HepG2 (cell line): ENCODE results near the gene FZD7. TPM values are rescaled to one million over a fixed set of nuclear protein-coding genes. Genes with fewer than 3 reads are reported as not detected.

Source experiments
- CENPBD1 ChIP-seq: sonication (generic); formaldehyde crosslinking; IDR thresholded peaks from 2 replicates; pipeline ENCODE4 v1.8.0; 2022; ENCODE audit warnings: missing genetic modification reagents, low read depth, mild to moderate bottlenecking, borderline replicate concordance
- CENPT ChIP-seq: sonication (generic); formaldehyde crosslinking; IDR thresholded peaks from 2 replicates; pipeline ENCODE4 v1.8.0; 2022; ENCODE audit warnings: low read depth, mild to moderate bottlenecking, moderate library complexity, missing genetic modification reagents
- FLYWCH1 ChIP-seq: sonication (generic); formaldehyde crosslinking; IDR thresholded peaks from 2 replicates; pipeline ENCODE4 v1.8.1; 2023; ENCODE audit warnings: mild to moderate bottlenecking, missing genetic modification reagents
- HIC2 ChIP-seq: sonication (generic); formaldehyde crosslinking; IDR thresholded peaks from 2 replicates; pipeline ENCODE4 v1.9.0; 2022; ENCODE audit warnings: low read depth, missing genetic modification reagents
- KAT8 ChIP-seq: IDR thresholded peaks from 2 replicates; pipeline ENCODE4 v1.6.1; 2016; ENCODE audit warnings: missing genetic modification reagents, missing compliant biosample characterization
- KDM4B ChIP-seq: sonication (generic); formaldehyde crosslinking; IDR thresholded peaks from 2 replicates; pipeline ENCODE4 v1.4.0; 2020; ENCODE audit warnings: missing genetic modification reagents
- KMT2B ChIP-seq: IDR thresholded peaks from 2 replicates; pipeline ENCODE4 v1.6.1; 2016; ENCODE audit warnings: missing genetic modification reagents, missing compliant biosample characterization
- NFYB ChIP-seq: sonication (generic); formaldehyde crosslinking; IDR thresholded peaks from 2 replicates; pipeline ENCODE4 v1.4.0; 2020; ENCODE audit warnings: missing genetic modification reagents
- POLR2AphosphoS5 ChIP-seq: IDR thresholded peaks from 2 replicates; pipeline ENCODE4 v1.6.1; 2012; ENCODE audit warnings: low read depth, low read length
- SAP130 ChIP-seq: IDR thresholded peaks from 2 replicates; pipeline ENCODE4 v1.6.1; 2016; ENCODE audit warnings: low read depth
- SP4 ChIP-seq: sonication (generic); formaldehyde crosslinking; IDR thresholded peaks from 2 replicates; pipeline ENCODE4 v1.8.1; 2023; ENCODE audit warnings: mild to moderate bottlenecking, missing genetic modification reagents
- SRSF4 ChIP-seq: fragments of 200-400 bp; formaldehyde crosslinking; IDR thresholded peaks from one replicate; pipeline ENCODE4 v1.6.1; 2018; ENCODE audit warnings: mild to moderate bottlenecking, low read depth, low read length, moderate library complexity; ENCODE audit not compliant: poor library complexity, severe bottlenecking
- TERF1 ChIP-seq: sonication (generic); formaldehyde crosslinking; IDR thresholded peaks from 2 replicates; pipeline ENCODE4 v1.8.0; 2022; ENCODE audit warnings: mild to moderate bottlenecking, missing genetic modification reagents, moderate library complexity
- TFDP1 ChIP-seq: IDR thresholded peaks from 2 replicates; pipeline ENCODE4 v1.6.1; 2016; ENCODE audit warnings: missing compliant biosample characterization, missing genetic modification reagents, borderline replicate concordance
- TOPORS ChIP-seq: sonication (generic); formaldehyde crosslinking; IDR thresholded peaks from 2 replicates; pipeline ENCODE4 v1.8.0; 2023; ENCODE audit warnings: mild to moderate bottlenecking, missing genetic modification reagents
- ZFP36L2 ChIP-seq: sonication (generic); formaldehyde crosslinking; IDR thresholded peaks from 2 replicates; pipeline ENCODE4 v1.4.0; 2020; ENCODE audit warnings: missing genetic modification reagents
- ZFP41 ChIP-seq: sonication (generic); formaldehyde crosslinking; IDR thresholded peaks from 2 replicates; pipeline ENCODE4 v1.4.0; 2020; ENCODE audit warnings: mild to moderate bottlenecking, missing genetic modification reagents, borderline replicate concordance
- ZNF296 ChIP-seq: sonication (generic); formaldehyde crosslinking; conservative IDR thresholded peaks from 2 replicates; pipeline ENCODE4 v1.5.0; 2020; ENCODE audit warnings: mild to moderate bottlenecking, missing genetic modification reagents
- ZNF577 ChIP-seq: sonication (generic); formaldehyde crosslinking; IDR thresholded peaks from 2 replicates; pipeline ENCODE4 v1.4.0; 2020; ENCODE audit warnings: mild to moderate bottlenecking, low read depth, missing genetic modification reagents, borderline replicate concordance
- ZNF704 ChIP-seq: sonication (generic); formaldehyde crosslinking; IDR thresholded peaks from 2 replicates; pipeline ENCODE4 v1.8.1; 2023; ENCODE audit warnings: mild to moderate bottlenecking, inconsistent platforms, moderate library complexity, missing genetic modification reagents, borderline replicate concordance
- ZNF713 ChIP-seq: sonication (generic); formaldehyde crosslinking; IDR thresholded peaks from 2 replicates; pipeline ENCODE4 v1.4.0; 2020; ENCODE audit warnings: mild to moderate bottlenecking, missing genetic modification reagents
- ZNF839 ChIP-seq: sonication (generic); formaldehyde crosslinking; IDR thresholded peaks from 2 replicates; pipeline ENCODE4 v1.4.0; 2020; ENCODE audit warnings: missing genetic modification reagents, mild to moderate bottlenecking, borderline replicate concordance
- polyA plus RNA-seq, 8 experiments: library from polyadenylated mRNA; depleted of rRNA in 3 of 8; stranded (reverse) in 7 of 8; unstranded in 1 of 8; fragments of >200 nt; fragmentation: Illumina TruSeq in 4 of 8; extraction: Trizol in 4 of 8; gene quantifications; 2 replicates each; pipeline versions ENCODE4 v1.2.1 to v1.2.3, GENCODE V29; 2011 to 2016; ENCODE audit warnings: low read depth in 4 of 8, missing spikeins in 1 of 8, mixed read lengths in 1 of 8; ENCODE audit not compliant: insufficient read depth in 1 of 8
- total RNA-seq, 5 experiments: library from RNA; depleted of rRNA; stranded (reverse); fragments of >200 nt; fragmentation: Illumina TruSeq; extraction: Trizol; gene quantifications; 2 replicates each; pipeline ENCODE4 v1.2.3, GENCODE V29; 2016; ENCODE audit warnings: low read depth in 1 of 5

Gene FZD7
- total and polyA plus RNA-seq, 2 of the 13 experiments (the other 11 are each of a cell fraction or from before 2014, with no cell fraction given) = 0.13 to 0.38 TPM

- no peak for TF ChIP-seq KAT8
- TF ChIP-seq ZFP41 = no peak
- TF ChIP-seq FLYWCH1 (CRISPR knock-in tag) = no peak
- no peak for TF ChIP-seq HIC2 (CRISPR knock-in tag)
- TF ChIP-seq SRSF4 = no peak
- TF ChIP-seq SP4 (CRISPR knock-in tag) = peak; percentile 67
- TF ChIP-seq NFYB (CRISPR knock-in tag) = peak; percentile 76
- TF ChIP-seq KDM4B (CRISPR knock-in tag) = no peak
- TF ChIP-seq CENPBD1 (CRISPR knock-in tag) = no peak
- TF ChIP-seq TFDP1 = peak; percentile 38; the same call in 1 of the 2 replicates
- TF ChIP-seq ZNF713 (CRISPR knock-in tag) = no peak
- no peak for TF ChIP-seq CENPT (CRISPR knock-in tag)
- TF ChIP-seq KMT2B (CRISPR knock-in tag) = peak; percentile 6; the same call in 1 of the 2 replicates
- TF ChIP-seq TERF1 = no peak
- TF ChIP-seq ZNF839 (CRISPR knock-in tag) = no peak
- no peak for TF ChIP-seq ZNF704
- no peak for TF ChIP-seq ZFP36L2 (CRISPR knock-in tag)
- no peak for TF ChIP-seq TOPORS (CRISPR knock-in tag)
- TF ChIP-seq ZNF577 (CRISPR knock-in tag) = no peak
- TF ChIP-seq ZNF296 (CRISPR knock-in tag) = no peak
- TF ChIP-seq POLR2AphosphoS5 = no peak
- peak; percentile 11; the same call in 1 of the 2 replicates for TF ChIP-seq SAP130 (CRISPR knock-in tag)
These were observed at the start of gene FZD7 (continued) for GRCh38 chr2:202033317-202034248.
